ENCODE data around the gene AMFR.

- TF ChIP-seq, protein P1, sequence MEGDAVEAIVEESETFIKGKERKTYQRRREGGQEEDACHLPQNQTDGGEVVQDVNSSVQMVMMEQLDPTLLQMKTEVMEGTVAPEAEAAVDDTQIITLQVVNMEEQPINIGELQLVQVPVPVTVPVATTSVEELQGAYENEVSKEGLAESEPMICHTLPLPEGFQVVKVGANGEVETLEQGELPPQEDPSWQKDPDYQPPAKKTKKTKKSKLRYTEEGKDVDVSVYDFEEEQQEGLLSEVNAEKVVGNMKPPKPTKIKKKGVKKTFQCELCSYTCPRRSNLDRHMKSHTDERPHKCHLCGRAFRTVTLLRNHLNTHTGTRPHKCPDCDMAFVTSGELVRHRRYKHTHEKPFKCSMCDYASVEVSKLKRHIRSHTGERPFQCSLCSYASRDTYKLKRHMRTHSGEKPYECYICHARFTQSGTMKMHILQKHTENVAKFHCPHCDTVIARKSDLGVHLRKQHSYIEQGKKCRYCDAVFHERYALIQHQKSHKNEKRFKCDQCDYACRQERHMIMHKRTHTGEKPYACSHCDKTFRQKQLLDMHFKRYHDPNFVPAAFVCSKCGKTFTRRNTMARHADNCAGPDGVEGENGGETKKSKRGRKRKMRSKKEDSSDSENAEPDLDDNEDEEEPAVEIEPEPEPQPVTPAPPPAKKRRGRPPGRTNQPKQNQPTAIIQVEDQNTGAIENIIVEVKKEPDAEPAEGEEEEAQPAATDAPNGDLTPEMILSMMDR (IDR thresholded peaks at IDR 0.05 in 2 of 3, conservative IDR thresholded peaks at IDR 0.05 in 1 of 3; ENCODE audit: control insufficient read depth in 2 of 3, extremely low read depth in 1 of 3, insufficient read depth in 1 of 3, low read depth in 3 of 3, low read length in 3 of 3): no peak
- TF ChIP-seq POU2F2 (IDR thresholded peaks at IDR 0.05; ENCODE audit: borderline replicate concordance, low read depth, low read length) (no peak), POLR2A (IDR thresholded peaks at IDR 0.05; ENCODE audit: low read depth, low read length) (no peak), SPI1 (IDR thresholded peaks at IDR 0.05; ENCODE audit: borderline replicate concordance, insufficient read depth, low read depth, low read length) (no peak), EP300 (IDR thresholded peaks at IDR 0.05; ENCODE audit: borderline replicate concordance in 1 of 2, control insufficient read depth in 1 of 2, low read depth in 2 of 2, low read length in 2 of 2) (no peak), HDAC6 (IDR thresholded peaks at IDR 0.05; ENCODE audit: unreplicated experiment) (no peak)
Measured at GRCh38 chr16:56428091-56428490, 2.7 kb upstream of the AMFR start.

Data from GM12878 (cell line).